ENCODE measurements around the gene CFI.

CFI gene

GRCh38 chr4:109730619-109731545 is 70.9 kb downstream of the CFI start:
- no peak for DNase-seq (ENCODE audit: low spot score)

- DNase-seq (ENCODE audit: low spot score), result peak; percentile 80
Observed at GRCh38 chr4:109729718-109730618, 71.8 kb downstream of the CFI start, which contains the start of gene PLA2G12A. TSS of gene PLA2G12A (minus strand) at chr4:109730070. CDS start at chr4:109729809, 261 bp downstream.

- DNase-seq (ENCODE audit: low spot score), result no peak
Observed at GRCh38 chr4:109729117-109729717, 72.6 kb downstream of the CFI start.

GRCh38 chr4:109728385-109728784 is 73.4 kb downstream of the CFI start:
- DNase-seq (ENCODE audit: low spot score), result no peak

- DNase-seq (ENCODE audit: low spot score), result no peak
Observed at GRCh38 chr4:109723110-109723509, 78.7 kb downstream of the CFI start.

- DNase-seq (ENCODE audit: low spot score), result no peak
Observed at GRCh38 chr4:109722357-109722756, 79.4 kb downstream of the CFI start.

- no peak for DNase-seq (ENCODE audit: low spot score)
Observed at GRCh38 chr4:109721033-109721432, 80.8 kb downstream of the CFI start.

GRCh38 chr4:109719604-109720003 is 82.2 kb downstream of the CFI start:
- no peak for DNase-seq (ENCODE audit: low spot score)

- no peak for DNase-seq (ENCODE audit: low spot score)
Observed at GRCh38 chr4:109718759-109719158, 83.0 kb downstream of the CFI start.

GRCh38 chr4:109713500-109713899 is 88.3 kb downstream of the CFI start:
- no peak for DNase-seq (ENCODE audit: low spot score)

GRCh38 chr4:109708990-109709389 is 92.8 kb downstream of the CFI start:
- no peak for DNase-seq (ENCODE audit: low spot score)

GRCh38 chr4:109708435-109708834 is 93.4 kb downstream of the CFI start:
- DNase-seq (ENCODE audit: low spot score), result no peak

GRCh38 chr4:109703664-109704361 is 98.0 kb downstream of the CFI start:
- DNase-seq (ENCODE audit: low spot score), result no peak

- DNase-seq (ENCODE audit: low spot score), result peak; percentile 77
Observed at GRCh38 chr4:109702950-109703663, 98.7 kb downstream of the CFI start, which contains the start of gene CASP6. TSS of gene CASP6 (minus strand) at chr4:109703445. CDS start at chr4:109703395, 50 bp downstream.

GRCh38 chr4:109701566-109702410 is 100.0 kb downstream of the CFI start:
- no peak for DNase-seq (ENCODE audit: low spot score)

GRCh38 chr4:109699553-109700225 is 102.1 kb downstream of the CFI start:
- no peak for DNase-seq (ENCODE audit: low spot score)

- no peak for DNase-seq (ENCODE audit: low spot score)
Observed at GRCh38 chr4:109698656-109699055, 103.1 kb downstream of the CFI start.

- peak; percentile 17 for DNase-seq (ENCODE audit: low spot score)
Observed at GRCh38 chr4:109691411-109691920, 110.3 kb downstream of the CFI start.

Data from CD4-positive, alpha-beta T cell treated with Interleukin-2 at 100 ng/mL for 4 hours (primary cell).